C4-2B (cell line): ENCODE measurements around the gene LRRC27.

Experiments
- H3K27ac ChIP-seq: fragments of 450-650 bp; 2 replicates; pipeline ENCODE4 v1.5.1; 2017
- CTCF ChIP-seq: fragments of 450-650 bp; conservative IDR thresholded peaks from 2 replicates; pipeline ENCODE4 v1.5.1; 2017; ENCODE audit warnings: mild to moderate bottlenecking
- ZFX ChIP-seq: fragments of 450-650 bp; IDR thresholded peaks from 2 replicates; pipeline ENCODE4 v1.6.1; 2017

LRRC27 gene

GRCh38 chr10:132392811-132393694 is 61.1 kb downstream of the LRRC27 start:
- no peak for TF ChIP-seq CTCF
- no peak for TF ChIP-seq ZFX
- H3K27ac ChIP-seq: no peak overlapping the region

- no peak for TF ChIP-seq CTCF
- no peak for TF ChIP-seq ZFX
- H3K27ac ChIP-seq: no peak overlapping the region
Observed at GRCh38 chr10:132393695-132394181, 61.7 kb downstream of the LRRC27 start.

GRCh38 chr10:132394201-132394811 is 62.3 kb downstream of the LRRC27 start:
- no peak overlapping the region for H3K27ac ChIP-seq
- TF ChIP-seq CTCF (no peak), ZFX (no peak)

GRCh38 chr10:132394936-132395703 is 63.1 kb downstream of the LRRC27 start:
- H3K27ac ChIP-seq: peak overlapping the region; percentile 97
- no peak for TF ChIP-seq CTCF
- no peak for TF ChIP-seq ZFX

- TF ChIP-seq CTCF (no peak), ZFX (no peak)
- H3K27ac ChIP-seq: peak overlapping the region; percentile 97
Observed at GRCh38 chr10:132395704-132396493, 63.9 kb downstream of the LRRC27 start.

- TF ChIP-seq CTCF: no peak; the same call in 1 of the 2 replicates
- peak; percentile 56; the same call in 1 of the 2 replicates for TF ChIP-seq ZFX
- H3K27ac ChIP-seq: peak overlapping the region; percentile 97
Observed at GRCh38 chr10:132396494-132397035, 64.6 kb downstream of the LRRC27 start.
